H9 (cell line): ENCODE data around the gene CCNT2. TPM values are rescaled to one million over a fixed set of nuclear protein-coding genes. Genes with fewer than 3 reads are reported as not detected.

ENCODE experiments used
- DNase-seq: peaks from one replicate; pipeline ENCODE4 v3.0.0-alpha.2; 2017
- H2AFZ ChIP-seq: one replicate; pipeline ENCODE4 v1.6.1; 2013; ENCODE audit warnings: mild to moderate bottlenecking, low read length, control low read depth, moderate library complexity
- H2AK5ac ChIP-seq: 2 replicates; pipeline ENCODE4 v1.6.1; 2013; ENCODE audit warnings: low read length, control low read depth, mixed read lengths; ENCODE audit not compliant: insufficient read length
- H2BK120ac ChIP-seq: one replicate; pipeline ENCODE4 v1.6.1; 2013; ENCODE audit warnings: low read depth, mild to moderate bottlenecking, low read length, control low read depth, inconsistent platforms; ENCODE audit not compliant: poor library complexity, severe bottlenecking
- H2BK12ac ChIP-seq: 2 replicates; pipeline ENCODE4 v1.6.1; 2013; ENCODE audit warnings: low read length, control low read depth, mixed read lengths, low read depth; ENCODE audit not compliant: insufficient read length
- H2BK15ac ChIP-seq: 2 replicates; pipeline ENCODE4 v1.6.1; 2013; ENCODE audit warnings: low read depth, low read length, control low read depth
- H2BK20ac ChIP-seq: one replicate; pipeline ENCODE4 v1.6.1; 2013; ENCODE audit warnings: low read depth, mild to moderate bottlenecking, low read length, control low read depth, inconsistent platforms; ENCODE audit not compliant: poor library complexity, severe bottlenecking
- H2BK5ac ChIP-seq: 2 replicates; pipeline ENCODE4 v1.6.1; 2013; ENCODE audit warnings: low read length, control low read depth, mixed read lengths; ENCODE audit not compliant: insufficient read length
- H3K14ac ChIP-seq: 2 replicates; pipeline ENCODE4 v1.6.1; 2013; ENCODE audit warnings: low read length, control low read depth; ENCODE audit not compliant: insufficient read depth
- H3K18ac ChIP-seq: 2 replicates; pipeline ENCODE4 v1.6.1; 2013; ENCODE audit warnings: low read depth, mild to moderate bottlenecking, mixed read lengths, low read length, control low read depth; ENCODE audit not compliant: insufficient read length
- H3K23ac ChIP-seq: 2 replicates; pipeline ENCODE4 v1.6.1; 2013; ENCODE audit warnings: low read length, control low read depth, mixed read lengths, low read depth; ENCODE audit not compliant: insufficient read length
- H3K23me2 ChIP-seq: 2 replicates; pipeline ENCODE4 v1.6.1; 2013; ENCODE audit warnings: low read depth, mild to moderate bottlenecking, mixed read lengths, low read length, control low read depth; ENCODE audit not compliant: insufficient read length, poor library complexity, severe bottlenecking
- H3K27ac ChIP-seq: 2 replicates; pipeline ENCODE4 v1.5.1; 2013; ENCODE audit warnings: low read length, control low read depth, mixed read lengths, low read depth; ENCODE audit not compliant: insufficient read length
- H3K27me3 ChIP-seq: 2 replicates; pipeline ENCODE4 v1.6.1; 2013; ENCODE audit warnings: low read length, control low read depth, inconsistent platforms; ENCODE audit not compliant: insufficient read depth
- H3K4ac ChIP-seq: 2 replicates; pipeline ENCODE4 v1.6.1; 2013; ENCODE audit warnings: low read depth, mild to moderate bottlenecking, control low read depth, inconsistent platforms, low read length, moderate library complexity
- H3K4me1 ChIP-seq: 2 replicates; pipeline ENCODE4 v1.6.1; 2013; ENCODE audit warnings: low read length, control low read depth, inconsistent platforms; ENCODE audit not compliant: insufficient read depth
- H3K4me2 ChIP-seq: 2 replicates; pipeline ENCODE4 v1.6.1; 2013; ENCODE audit warnings: low read length, control low read depth, mixed read lengths; ENCODE audit not compliant: insufficient read length, insufficient read depth
- H3K56ac ChIP-seq: 2 replicates; pipeline ENCODE4 v1.6.1; 2013; ENCODE audit warnings: low read depth, mild to moderate bottlenecking, mixed read lengths, low read length, control low read depth; ENCODE audit not compliant: insufficient read length
- H3K79me1 ChIP-seq: 2 replicates; pipeline ENCODE4 v1.6.1; 2013; ENCODE audit warnings: low read depth, mild to moderate bottlenecking, moderate library complexity, low read length, control low read depth, inconsistent platforms; ENCODE audit not compliant: insufficient read depth, poor library complexity, severe bottlenecking
- H3K79me2 ChIP-seq: 2 replicates; pipeline ENCODE4 v1.6.1; 2013; ENCODE audit warnings: low read length, control low read depth, inconsistent platforms; ENCODE audit not compliant: insufficient read depth
- H3K9ac ChIP-seq: 2 replicates; pipeline ENCODE4 v1.6.1; 2013; ENCODE audit warnings: low read length, control low read depth, mixed read lengths; ENCODE audit not compliant: insufficient read length; ENCODE audit errors: extremely low read depth
- H3K9me3 ChIP-seq: one replicate; pipeline ENCODE4 v1.6.1; 2013; ENCODE audit warnings: low read depth, low read length, inconsistent platforms; ENCODE audit not compliant: control insufficient read depth
- H3T11ph ChIP-seq: one replicate; pipeline ENCODE4 v1.6.1; 2013; ENCODE audit warnings: mild to moderate bottlenecking, low read length, control low read depth, inconsistent platforms
- H4K20me1 ChIP-seq: one replicate; pipeline ENCODE4 v1.6.1; 2013; ENCODE audit not compliant: control insufficient read depth, insufficient read length, insufficient read depth
- H4K5ac ChIP-seq: 2 replicates; pipeline ENCODE4 v1.6.1; 2013; ENCODE audit warnings: low read depth, mild to moderate bottlenecking, mixed read lengths, low read length, control low read depth; ENCODE audit not compliant: insufficient read length
- H4K8ac ChIP-seq: replicated peaks from 2 replicates; pipeline ENCODE4 v1.6.1; 2013; ENCODE audit warnings: low read length, control low read depth, mixed read lengths, low read depth; ENCODE audit not compliant: insufficient read length
- H4K91ac ChIP-seq: 2 replicates; pipeline ENCODE4 v1.6.1; 2013; ENCODE audit warnings: low read depth, mild to moderate bottlenecking, moderate library complexity, mixed read lengths, low read length, control low read depth; ENCODE audit not compliant: insufficient read length
- H3K27ac Mint-ChIP-seq, 3 experiments: 2 replicates in 2 of 3; 3 replicates in 1 of 3; pipeline ENCODE4 v1.8.0; 2020 to 2021; ENCODE audit warnings: mixed read lengths in 3 of 3, mild to moderate bottlenecking in 1 of 3, moderate library complexity in 1 of 3
- H3K27me3 Mint-ChIP-seq: 2 replicates; pipeline ENCODE4 v1.8.0; 2021; ENCODE audit warnings: low read depth, mild to moderate bottlenecking, moderate library complexity, mixed read lengths
- H3K36me3 Mint-ChIP-seq, 3 experiments: 2 replicates in 2 of 3; 3 replicates in 1 of 3; pipeline ENCODE4 v1.8.0; 2020 to 2021; ENCODE audit warnings: low read depth in 3 of 3, mixed read lengths in 3 of 3; ENCODE audit not compliant: insufficient read depth in 1 of 3
- H3K4me1 Mint-ChIP-seq, 2 experiments: 2 replicates each; pipeline ENCODE4 v1.8.0; 2020; ENCODE audit warnings: mixed read lengths in 2 of 2
- H3K4me3 Mint-ChIP-seq, 2 experiments: 2 replicates in 1 of 2; 3 replicates in 1 of 2; pipeline ENCODE4 v1.8.0; 2020 to 2021; ENCODE audit warnings: mild to moderate bottlenecking in 2 of 2, mixed read lengths in 2 of 2, moderate library complexity in 1 of 2
- H3K9me3 Mint-ChIP-seq, 2 experiments: 2 replicates in 1 of 2; 3 replicates in 1 of 2; pipeline ENCODE4 v1.8.0; 2020; ENCODE audit warnings: mild to moderate bottlenecking in 2 of 2, mixed read lengths in 2 of 2, moderate library complexity in 1 of 2
- CTCF ChIP-seq: fragments of 200-600 bp; sonication (generic); conservative IDR thresholded peaks from 3 replicates; pipeline ENCODE4 v1.8.0; 2021; ENCODE audit warnings: antibody characterized with exemption, mild to moderate bottlenecking
- WGBS: extraction: QIAGEN DNeasy Blood & Tissue Kit; methylation state at CpG from one replicate; pipeline ENCODE4 v1.1.7; 2013; ENCODE audit warnings: missing lambda C conversion rate, low lambda C conversion rate, mixed read lengths; ENCODE audit not compliant: insufficient read length; ENCODE audit errors: extremely low coverage; 5-methylcytosine and 5-hydroxymethylcytosine counted together
- total RNA-seq: library from RNA; stranded (reverse); gene quantifications from 2 replicates; pipeline ENCODE4 v1.2.1, GENCODE V29; 2021

Gene CCNT2
- total RNA-seq, 1 experiment from 2014 or later, result 42.0 TPM

GRCh38 chr2:134926231-134926931, 7.8 kb downstream of the CCNT2 start:
- H3K9me3 ChIP-seq, result no peaks in the 10 kb centered on the region
- no peak overlapping the region for H2BK15ac ChIP-seq
- Mint-ChIP-seq H3K36me3 (peaks cover under 1 to 32% (median 16%) of the 10 kb centered on the region in 3 experiments; a peak in 6 of 7 replicates), H3K9me3 (no peaks in the 10 kb centered on the region), H3K4me3 (no peak overlapping the region; a peak in 1 of 5 replicates), H3K27me3 (no peaks in the 10 kb centered on the region), H3K27ac (peak overlapping the region; percentile 20 to 86 (median 35); a peak in 5 of 7 replicates), H3K4me1 (peaks cover 23 to 36% of the 10 kb centered on the region in 2 experiments)
- no peak overlapping the region for H3K23ac ChIP-seq
- no peak overlapping the region for H2BK120ac ChIP-seq
- H2BK20ac ChIP-seq, result no peak overlapping the region
- no peak overlapping the region for H3K9ac ChIP-seq
- no peak overlapping the region for H2BK5ac ChIP-seq
- no peak overlapping the region for H3K27ac ChIP-seq
- H3K23me2 ChIP-seq, result no peaks in the 10 kb centered on the region
- DNase-seq, result no peak
- H3K4ac ChIP-seq, result no peak overlapping the region
- H3K14ac ChIP-seq, result no peak overlapping the region
- no peaks in the 10 kb centered on the region for H4K20me1 ChIP-seq
- H3K18ac ChIP-seq, result no peak overlapping the region
- no peak overlapping the region for H2AFZ ChIP-seq
- peaks cover 4% of the 10 kb centered on the region for H3K79me1 ChIP-seq
- H3T11ph ChIP-seq, result no peak overlapping the region
- H3K4me1 ChIP-seq, result peaks cover 3% of the 10 kb centered on the region; the same call in 1 of the 2 replicates
- H2BK12ac ChIP-seq, result no peak overlapping the region
- H3K4me2 ChIP-seq, result no peak overlapping the region
- H3K56ac ChIP-seq, result no peak overlapping the region
- peaks cover 57% of the 10 kb centered on the region; the same call in 1 of the 2 replicates for H3K79me2 ChIP-seq
- H4K91ac ChIP-seq, result no peak overlapping the region
- no peak overlapping the region for H2AK5ac ChIP-seq
- TF ChIP-seq CTCF, result no peak
- WGBS, result no CpG with 5 or more reads among the region's 3 CpGs
- no peak overlapping the region for H4K5ac ChIP-seq
- no peaks in the 10 kb centered on the region for H3K27me3 ChIP-seq
- no peak overlapping the region for H4K8ac ChIP-seq
